Endodermal cell (in vitro differentiated cells): Measurements from ENCODE around the gene TIMD4. TPM values are rescaled to one million over a fixed set of nuclear protein-coding genes. Genes with fewer than 3 reads are reported as not detected.
"Not testable (repeated sequence)": the region's sequence is repeated elsewhere in the genome, so short reads cannot be mapped to it uniquely, and the experiment has no call there.

Experiments used
- DNase-seq: peaks from one replicate; pipeline ENCODE4 v3.0.0-alpha.2; 2017
- H3K27ac ChIP-seq: 2 replicates; pipeline ENCODE4 v1.5.1; 2013; ENCODE audit warnings: mild to moderate bottlenecking, low read depth, low read length, moderate library complexity
- H3K27me3 ChIP-seq: 2 replicates; pipeline ENCODE4 v1.6.1; 2013; ENCODE audit warnings: mild to moderate bottlenecking, low read length, moderate library complexity; ENCODE audit not compliant: insufficient read depth, control insufficient read depth, poor library complexity, severe bottlenecking
- H3K36me3 ChIP-seq: 2 replicates; pipeline ENCODE4 v1.7.0; 2013; ENCODE audit warnings: mild to moderate bottlenecking, low read length, moderate library complexity; ENCODE audit not compliant: control insufficient read depth, insufficient read depth
- H3K4me1 ChIP-seq: one replicate; pipeline ENCODE4 v1.7.0; 2013; ENCODE audit warnings: low read length; ENCODE audit not compliant: control insufficient read depth, insufficient read depth
- H3K4me3 ChIP-seq: 2 replicates; pipeline ENCODE4 v1.5.1; 2013; ENCODE audit warnings: mild to moderate bottlenecking, low read length, moderate library complexity
- H3K9ac ChIP-seq: 2 replicates; pipeline ENCODE4 v1.6.1; 2013; ENCODE audit warnings: mild to moderate bottlenecking, low read length, moderate library complexity; ENCODE audit not compliant: poor library complexity, severe bottlenecking; ENCODE audit errors: extremely low read depth
- H3K9me3 ChIP-seq: 2 replicates; pipeline ENCODE4 v1.6.1; 2013; ENCODE audit warnings: mild to moderate bottlenecking, low read length, moderate library complexity; ENCODE audit not compliant: control insufficient read depth
- H3K27ac Mint-ChIP-seq: 2 replicates; pipeline ENCODE4 v1.8.0; 2020; ENCODE audit warnings: mixed read lengths
- H3K27me3 Mint-ChIP-seq: 2 replicates; pipeline ENCODE4 v1.8.0; 2021; ENCODE audit warnings: mild to moderate bottlenecking, mixed read lengths; ENCODE audit not compliant: insufficient read depth
- H3K36me3 Mint-ChIP-seq: 2 replicates; pipeline ENCODE4 v1.8.0; 2020; ENCODE audit warnings: low read depth, mixed read lengths
- H3K4me1 Mint-ChIP-seq: 2 replicates; pipeline ENCODE4 v1.8.0; 2020; ENCODE audit warnings: mixed read lengths
- H3K4me3 Mint-ChIP-seq: 2 replicates; pipeline ENCODE4 v1.8.0; 2020; ENCODE audit warnings: mild to moderate bottlenecking, moderate library complexity, mixed read lengths
- H3K9me3 Mint-ChIP-seq: 2 replicates; pipeline ENCODE4 v1.8.0; 2020; ENCODE audit warnings: mild to moderate bottlenecking, mixed read lengths
- WGBS, 2 experiments: methylation state at CpG; one replicate each; pipeline versions ENCODE4 v1.1.5 to v1.1.7; 2013; ENCODE audit warnings: missing lambda C conversion rate in 2 of 2, mixed read lengths in 1 of 2; ENCODE audit not compliant: insufficient coverage in 1 of 2, insufficient read length in 1 of 2; 5-methylcytosine and 5-hydroxymethylcytosine counted together
- total RNA-seq, 2 donors: library from RNA; stranded (reverse); fragmentation: NEBNext Ultra II Directional in 1 of 2; extraction: Animal tissue kit (Norgen Biotek cat#: 25700) in 1 of 2; gene quantifications; 2 replicates in 1 of 2; 3 replicates in 1 of 2; pipeline ENCODE4 v1.2.1, GENCODE V29; 2021
- TF ChIP-seq, protein P1 (sequence below): fragments of 200-600 bp; sonication (generic); conservative IDR thresholded peaks from 2 replicates; pipeline ENCODE4 v1.5.0; 2021; ENCODE audit warnings: antibody characterized with exemption, mild to moderate bottlenecking

Gene TIMD4
- total RNA-seq, 2 donors from 2014 or later: not detected

- H3K4me1 ChIP-seq: no peaks in the 10 kb centered on the region
- H3K9ac ChIP-seq: no peak overlapping the region
- H3K9me3 Mint-ChIP-seq: no peaks in the 10 kb centered on the region
- no peak for DNase-seq
- no peak overlapping the region for H3K4me3 Mint-ChIP-seq
- no peak overlapping the region for H3K27ac Mint-ChIP-seq
- H3K27ac ChIP-seq: no peak overlapping the region
- WGBS, 2 experiments: 82 to 100% methylated on average over 1 of the region's 1 CpG
- no peaks in the 10 kb centered on the region for H3K36me3 Mint-ChIP-seq
- no peak overlapping the region for H3K4me3 ChIP-seq
- H3K4me1 Mint-ChIP-seq: peaks cover 10% of the 10 kb centered on the region
- no peaks in the 10 kb centered on the region for H3K36me3 ChIP-seq
- no peaks in the 10 kb centered on the region for H3K27me3 ChIP-seq
- no peaks in the 10 kb centered on the region for H3K9me3 ChIP-seq
- TF ChIP-seq, protein P1, sequence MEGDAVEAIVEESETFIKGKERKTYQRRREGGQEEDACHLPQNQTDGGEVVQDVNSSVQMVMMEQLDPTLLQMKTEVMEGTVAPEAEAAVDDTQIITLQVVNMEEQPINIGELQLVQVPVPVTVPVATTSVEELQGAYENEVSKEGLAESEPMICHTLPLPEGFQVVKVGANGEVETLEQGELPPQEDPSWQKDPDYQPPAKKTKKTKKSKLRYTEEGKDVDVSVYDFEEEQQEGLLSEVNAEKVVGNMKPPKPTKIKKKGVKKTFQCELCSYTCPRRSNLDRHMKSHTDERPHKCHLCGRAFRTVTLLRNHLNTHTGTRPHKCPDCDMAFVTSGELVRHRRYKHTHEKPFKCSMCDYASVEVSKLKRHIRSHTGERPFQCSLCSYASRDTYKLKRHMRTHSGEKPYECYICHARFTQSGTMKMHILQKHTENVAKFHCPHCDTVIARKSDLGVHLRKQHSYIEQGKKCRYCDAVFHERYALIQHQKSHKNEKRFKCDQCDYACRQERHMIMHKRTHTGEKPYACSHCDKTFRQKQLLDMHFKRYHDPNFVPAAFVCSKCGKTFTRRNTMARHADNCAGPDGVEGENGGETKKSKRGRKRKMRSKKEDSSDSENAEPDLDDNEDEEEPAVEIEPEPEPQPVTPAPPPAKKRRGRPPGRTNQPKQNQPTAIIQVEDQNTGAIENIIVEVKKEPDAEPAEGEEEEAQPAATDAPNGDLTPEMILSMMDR: no peak
- H3K27me3 Mint-ChIP-seq: no peaks in the 10 kb centered on the region
Measured at GRCh38 chr5:156927545-156927944, 35.5 kb downstream of the TIMD4 start.

DNA sequence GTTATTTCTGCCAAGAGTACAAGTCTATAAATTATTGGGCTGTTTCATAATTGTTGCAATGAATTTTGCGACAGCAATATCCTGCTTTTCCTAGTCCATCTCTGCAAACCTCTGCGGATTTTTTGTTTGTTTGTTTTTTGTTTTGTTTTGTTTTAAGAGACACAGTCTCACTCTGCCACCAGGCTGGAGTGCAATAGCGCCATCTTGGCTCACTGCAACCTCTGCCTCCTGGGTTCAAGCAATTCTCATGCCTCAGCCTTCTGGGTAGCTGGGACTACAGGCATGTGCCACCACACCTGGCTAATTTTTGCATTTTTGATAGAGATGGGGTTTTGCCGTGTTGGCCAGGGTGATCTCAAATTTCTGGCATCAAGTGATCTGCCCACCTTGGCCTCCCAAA lies 37.3 kb downstream of the TIMD4 start:
- not testable (repeated sequence) for H3K27ac ChIP-seq, H3K4me1 ChIP-seq, H3K27ac Mint-ChIP-seq, H3K4me3 ChIP-seq, H3K4me3 Mint-ChIP-seq, H3K27me3 ChIP-seq, H3K36me3 Mint-ChIP-seq, H3K9ac ChIP-seq, H3K9me3 Mint-ChIP-seq, DNase-seq, H3K9me3 ChIP-seq, H3K27me3 Mint-ChIP-seq, H3K36me3 ChIP-seq
- TF ChIP-seq, protein P1: peak; percentile 47
- WGBS, 2 experiments: 75 to 81% methylated on average over 2 to 4 of the region's 4 CpGs
- H3K4me1 Mint-ChIP-seq: peaks cover 10% of the 10 kb centered on the region

DNA sequence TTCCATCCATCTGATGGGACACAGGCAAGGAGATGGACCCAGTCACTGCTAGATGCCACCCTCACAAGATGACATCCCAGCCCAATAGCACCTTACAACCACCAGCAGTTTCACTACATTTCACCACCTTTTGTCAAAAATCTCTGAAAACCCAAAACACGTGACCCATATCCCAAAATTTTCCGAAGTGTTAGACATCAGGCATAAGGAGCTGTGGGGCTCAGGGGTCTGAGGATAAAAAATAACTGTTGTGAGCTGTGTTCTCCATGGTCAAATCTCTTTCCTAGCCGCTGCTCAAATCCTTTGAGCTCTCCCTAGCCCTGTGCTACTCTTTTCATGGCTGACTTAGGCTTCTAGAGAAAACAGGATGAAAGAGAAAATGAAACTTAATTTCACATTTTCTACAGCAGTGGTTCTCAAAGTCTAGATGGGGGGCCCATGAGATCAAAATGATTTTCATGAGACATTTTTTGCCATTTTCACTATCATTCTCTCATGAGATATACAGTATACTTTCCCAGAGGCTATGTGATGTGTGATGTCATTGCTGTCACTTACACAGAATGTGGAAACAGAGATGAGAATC lies 40.7 kb downstream of the TIMD4 start:
- H3K27ac Mint-ChIP-seq: no peak overlapping the region
- Histone ChIP-seq H3K9ac (no peak overlapping the region), H3K27me3 (no peaks in the 10 kb centered on the region), H3K4me1 (no peaks in the 10 kb centered on the region), H3K36me3 (no peaks in the 10 kb centered on the region), H3K27ac (no peak overlapping the region), H3K9me3 (no peaks in the 10 kb centered on the region), H3K4me3 (no peak overlapping the region)
- peaks cover 15% of the 10 kb centered on the region for H3K4me1 Mint-ChIP-seq
- TF ChIP-seq, protein P1: no peak
- DNase-seq: no peak
- H3K9me3 Mint-ChIP-seq: no peaks in the 10 kb centered on the region
- H3K27me3 Mint-ChIP-seq: no peaks in the 10 kb centered on the region
- no peaks in the 10 kb centered on the region for H3K36me3 Mint-ChIP-seq
- WGBS, 2 experiments: 90 to 100% methylated on average over 3 of the region's 3 CpGs
- H3K4me3 Mint-ChIP-seq: no peak overlapping the region
